ENCODE measurements around the gene TERF2IP. TPM values are rescaled to one million over a fixed set of nuclear protein-coding genes. Genes with fewer than 3 reads are reported as not detected.
A peak's percentile ranks its signal among the peaks of the same experiment; 100 is the strongest.

TERF2IP gene
- total and polyA plus RNA-seq, 9 of the 15 experiments (the other 6 are each of a cell fraction or from before 2014, with no cell fraction given): 14.5 to 64.2 (median 47.0) TPM

DNA sequence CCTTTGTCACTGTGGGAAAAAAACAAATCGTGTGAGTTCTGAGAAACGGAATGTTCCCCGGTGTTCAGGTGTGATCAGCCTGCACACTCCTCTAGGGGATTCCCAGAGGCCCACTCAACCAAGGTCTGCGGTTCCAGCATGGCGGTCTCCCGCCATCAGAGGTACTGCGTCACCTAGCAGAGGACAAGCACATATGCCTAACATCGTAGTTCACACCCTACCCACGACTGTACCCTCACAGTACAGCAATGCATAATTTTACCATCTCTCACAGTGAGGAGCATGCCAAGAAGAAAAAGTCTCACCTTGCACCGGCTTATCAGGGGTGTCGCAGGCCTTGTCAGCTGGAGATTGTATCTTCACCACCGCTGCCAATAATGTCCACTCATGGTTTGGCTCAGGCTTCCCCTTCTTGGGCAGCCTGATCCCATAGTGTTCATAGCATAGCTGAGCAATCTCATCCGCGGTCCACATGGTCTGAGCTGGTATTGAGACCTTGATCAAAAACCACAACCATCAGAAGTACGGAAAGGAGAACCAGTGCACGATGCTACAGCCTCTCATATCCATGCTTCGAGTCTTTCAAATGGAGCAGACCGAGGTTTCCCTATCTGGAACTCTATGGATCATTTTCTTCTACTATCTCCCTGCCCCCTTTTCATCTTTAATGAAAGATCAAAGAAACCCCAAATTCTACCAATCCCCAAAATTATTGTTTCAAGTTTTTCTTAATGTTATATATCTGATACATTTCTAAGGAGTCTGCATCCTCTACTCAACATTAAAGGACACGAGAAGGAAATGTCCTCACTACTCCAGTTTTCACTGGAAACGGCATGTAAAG lies 27.0 kb upstream of the TERF2IP start (continued):
- TF ChIP-seq CEBPG (CRISPR knock-in tag; IDR thresholded peaks at IDR 0.05): no peak
- no peak for TF ChIP-seq CEBPG (tag; conservative IDR thresholded peaks at IDR 0.05 in 1 of 2, IDR thresholded peaks at IDR 0.05 in 1 of 2)
- TF ChIP-seq, protein P1, sequence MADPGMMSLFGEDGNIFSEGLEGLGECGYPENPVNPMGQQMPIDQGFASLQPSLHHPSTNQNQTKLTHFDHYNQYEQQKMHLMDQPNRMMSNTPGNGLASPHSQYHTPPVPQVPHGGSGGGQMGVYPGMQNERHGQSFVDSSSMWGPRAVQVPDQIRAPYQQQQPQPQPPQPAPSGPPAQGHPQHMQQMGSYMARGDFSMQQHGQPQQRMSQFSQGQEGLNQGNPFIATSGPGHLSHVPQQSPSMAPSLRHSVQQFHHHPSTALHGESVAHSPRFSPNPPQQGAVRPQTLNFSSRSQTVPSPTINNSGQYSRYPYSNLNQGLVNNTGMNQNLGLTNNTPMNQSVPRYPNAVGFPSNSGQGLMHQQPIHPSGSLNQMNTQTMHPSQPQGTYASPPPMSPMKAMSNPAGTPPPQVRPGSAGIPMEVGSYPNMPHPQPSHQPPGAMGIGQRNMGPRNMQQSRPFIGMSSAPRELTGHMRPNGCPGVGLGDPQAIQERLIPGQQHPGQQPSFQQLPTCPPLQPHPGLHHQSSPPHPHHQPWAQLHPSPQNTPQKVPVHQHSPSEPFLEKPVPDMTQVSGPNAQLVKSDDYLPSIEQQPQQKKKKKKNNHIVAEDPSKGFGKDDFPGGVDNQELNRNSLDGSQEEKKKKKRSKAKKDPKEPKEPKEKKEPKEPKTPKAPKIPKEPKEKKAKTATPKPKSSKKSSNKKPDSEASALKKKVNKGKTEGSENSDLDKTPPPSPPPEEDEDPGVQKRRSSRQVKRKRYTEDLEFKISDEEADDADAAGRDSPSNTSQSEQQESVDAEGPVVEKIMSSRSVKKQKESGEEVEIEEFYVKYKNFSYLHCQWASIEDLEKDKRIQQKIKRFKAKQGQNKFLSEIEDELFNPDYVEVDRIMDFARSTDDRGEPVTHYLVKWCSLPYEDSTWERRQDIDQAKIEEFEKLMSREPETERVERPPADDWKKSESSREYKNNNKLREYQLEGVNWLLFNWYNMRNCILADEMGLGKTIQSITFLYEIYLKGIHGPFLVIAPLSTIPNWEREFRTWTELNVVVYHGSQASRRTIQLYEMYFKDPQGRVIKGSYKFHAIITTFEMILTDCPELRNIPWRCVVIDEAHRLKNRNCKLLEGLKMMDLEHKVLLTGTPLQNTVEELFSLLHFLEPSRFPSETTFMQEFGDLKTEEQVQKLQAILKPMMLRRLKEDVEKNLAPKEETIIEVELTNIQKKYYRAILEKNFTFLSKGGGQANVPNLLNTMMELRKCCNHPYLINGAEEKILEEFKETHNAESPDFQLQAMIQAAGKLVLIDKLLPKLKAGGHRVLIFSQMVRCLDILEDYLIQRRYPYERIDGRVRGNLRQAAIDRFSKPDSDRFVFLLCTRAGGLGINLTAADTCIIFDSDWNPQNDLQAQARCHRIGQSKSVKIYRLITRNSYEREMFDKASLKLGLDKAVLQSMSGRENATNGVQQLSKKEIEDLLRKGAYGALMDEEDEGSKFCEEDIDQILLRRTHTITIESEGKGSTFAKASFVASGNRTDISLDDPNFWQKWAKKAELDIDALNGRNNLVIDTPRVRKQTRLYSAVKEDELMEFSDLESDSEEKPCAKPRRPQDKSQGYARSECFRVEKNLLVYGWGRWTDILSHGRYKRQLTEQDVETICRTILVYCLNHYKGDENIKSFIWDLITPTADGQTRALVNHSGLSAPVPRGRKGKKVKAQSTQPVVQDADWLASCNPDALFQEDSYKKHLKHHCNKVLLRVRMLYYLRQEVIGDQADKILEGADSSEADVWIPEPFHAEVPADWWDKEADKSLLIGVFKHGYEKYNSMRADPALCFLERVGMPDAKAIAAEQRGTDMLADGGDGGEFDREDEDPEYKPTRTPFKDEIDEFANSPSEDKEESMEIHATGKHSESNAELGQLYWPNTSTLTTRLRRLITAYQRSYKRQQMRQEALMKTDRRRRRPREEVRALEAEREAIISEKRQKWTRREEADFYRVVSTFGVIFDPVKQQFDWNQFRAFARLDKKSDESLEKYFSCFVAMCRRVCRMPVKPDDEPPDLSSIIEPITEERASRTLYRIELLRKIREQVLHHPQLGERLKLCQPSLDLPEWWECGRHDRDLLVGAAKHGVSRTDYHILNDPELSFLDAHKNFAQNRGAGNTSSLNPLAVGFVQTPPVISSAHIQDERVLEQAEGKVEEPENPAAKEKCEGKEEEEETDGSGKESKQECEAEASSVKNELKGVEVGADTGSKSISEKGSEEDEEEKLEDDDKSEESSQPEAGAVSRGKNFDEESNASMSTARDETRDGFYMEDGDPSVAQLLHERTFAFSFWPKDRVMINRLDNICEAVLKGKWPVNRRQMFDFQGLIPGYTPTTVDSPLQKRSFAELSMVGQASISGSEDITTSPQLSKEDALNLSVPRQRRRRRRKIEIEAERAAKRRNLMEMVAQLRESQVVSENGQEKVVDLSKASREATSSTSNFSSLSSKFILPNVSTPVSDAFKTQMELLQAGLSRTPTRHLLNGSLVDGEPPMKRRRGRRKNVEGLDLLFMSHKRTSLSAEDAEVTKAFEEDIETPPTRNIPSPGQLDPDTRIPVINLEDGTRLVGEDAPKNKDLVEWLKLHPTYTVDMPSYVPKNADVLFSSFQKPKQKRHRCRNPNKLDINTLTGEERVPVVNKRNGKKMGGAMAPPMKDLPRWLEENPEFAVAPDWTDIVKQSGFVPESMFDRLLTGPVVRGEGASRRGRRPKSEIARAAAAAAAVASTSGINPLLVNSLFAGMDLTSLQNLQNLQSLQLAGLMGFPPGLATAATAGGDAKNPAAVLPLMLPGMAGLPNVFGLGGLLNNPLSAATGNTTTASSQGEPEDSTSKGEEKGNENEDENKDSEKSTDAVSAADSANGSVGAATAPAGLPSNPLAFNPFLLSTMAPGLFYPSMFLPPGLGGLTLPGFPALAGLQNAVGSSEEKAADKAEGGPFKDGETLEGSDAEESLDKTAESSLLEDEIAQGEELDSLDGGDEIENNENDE (IDR thresholded peaks at IDR 0.05; ENCODE audit: low read depth, low read length): no peak
- peak; percentile 80 for TF ChIP-seq CTBP1 (IDR thresholded peaks at IDR 0.05; ENCODE audit: borderline replicate concordance)
- TF ChIP-seq, protein P2, sequence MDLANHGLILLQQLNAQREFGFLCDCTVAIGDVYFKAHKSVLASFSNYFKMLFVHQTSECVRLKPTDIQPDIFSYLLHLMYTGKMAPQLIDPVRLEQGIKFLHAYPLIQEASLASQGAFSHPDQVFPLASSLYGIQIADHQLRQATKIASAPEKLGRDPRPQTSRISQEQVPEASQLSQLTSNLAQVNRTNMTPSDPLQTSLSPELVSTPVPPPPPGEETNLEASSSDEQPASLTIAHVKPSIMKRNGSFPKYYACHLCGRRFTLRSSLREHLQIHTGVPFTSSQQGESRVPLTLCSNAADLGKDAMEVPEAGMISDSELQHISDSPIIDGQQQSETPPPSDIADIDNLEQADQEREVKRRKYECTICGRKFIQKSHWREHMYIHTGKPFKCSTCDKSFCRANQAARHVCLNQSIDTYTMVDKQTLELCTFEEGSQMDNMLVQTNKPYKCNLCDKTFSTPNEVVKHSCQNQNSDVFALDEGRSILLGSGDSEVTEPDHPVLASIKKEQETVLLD (IDR thresholded peaks at IDR 0.05): 0 out of 2 replicates have a peak, but pooled peaks have one; percentile 56
- peak; percentile 57; the same call in 1 of the 2 replicates for TF ChIP-seq TOE1 (IDR thresholded peaks at IDR 0.05; ENCODE audit: borderline replicate concordance)
- TF ChIP-seq TOE1 (CRISPR knock-in tag; IDR thresholded peaks at IDR 0.05; ENCODE audit: borderline replicate concordance, low read depth): no peak
- TF ChIP-seq, protein P3, sequence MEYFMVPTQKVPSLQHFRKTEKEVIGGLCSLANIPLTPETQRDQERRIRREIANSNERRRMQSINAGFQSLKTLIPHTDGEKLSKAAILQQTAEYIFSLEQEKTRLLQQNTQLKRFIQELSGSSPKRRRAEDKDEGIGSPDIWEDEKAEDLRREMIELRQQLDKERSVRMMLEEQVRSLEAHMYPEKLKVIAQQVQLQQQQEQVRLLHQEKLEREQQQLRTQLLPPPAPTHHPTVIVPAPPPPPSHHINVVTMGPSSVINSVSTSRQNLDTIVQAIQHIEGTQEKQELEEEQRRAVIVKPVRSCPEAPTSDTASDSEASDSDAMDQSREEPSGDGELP (CRISPR knock-in tag; IDR thresholded peaks at IDR 0.05; ENCODE audit: borderline replicate concordance): peak; percentile 98
- TF ChIP-seq CCNT2 (IDR thresholded peaks at IDR 0.05; ENCODE audit: borderline replicate concordance, extremely low read depth, insufficient read length, low read depth, low read length): peak; percentile 81
- peak; percentile 83 for TF ChIP-seq GATA2 (CRISPR knock-in tag; IDR thresholded peaks at IDR 0.05)
- TF ChIP-seq DACH1 (IDR thresholded peaks at IDR 0.05; ENCODE audit: partially characterized antibody): peak; percentile 86
- TF ChIP-seq NEUROD1 (IDR thresholded peaks at IDR 0.05; ENCODE audit: borderline replicate concordance, low read depth, low read length, partially characterized antibody): peak; percentile 42

Measured in K562 (cell line).